Stimulated activated CD4-positive, alpha-beta T cell treated with anti-CD3 and anti-CD28 coated beads, TNF-alpha, amount 100 ng/mL, for 48 hours (primary cell): Measurements from ENCODE around the gene RFX2.

Experiments
- DNase-seq, 3 donors: peaks; one replicate each; pipeline ENCODE4 v3.0.0-alpha.2; 2020; ENCODE audit warnings: low read depth in 3 of 3

RFX2 gene

DNA sequence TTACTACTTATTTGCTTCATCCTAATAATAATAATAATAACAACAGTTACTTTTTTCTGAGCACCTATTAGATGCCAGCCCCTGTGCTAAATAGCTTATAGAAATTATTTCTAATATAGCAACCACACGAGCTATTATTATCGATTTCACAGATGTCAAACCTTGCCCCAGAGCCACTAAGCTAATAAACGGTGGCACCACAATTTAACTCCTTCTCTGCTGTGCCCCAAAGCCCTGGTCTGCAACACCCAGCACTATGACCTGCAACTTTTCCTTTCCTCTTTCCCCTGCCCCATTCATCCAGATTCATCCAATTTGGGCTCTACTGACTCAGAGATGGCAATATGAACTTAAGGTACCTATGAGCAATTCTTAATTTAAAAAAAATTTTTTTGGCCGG lies 6.4 kb downstream of the RFX2 start:
- no peak for DNase-seq

DNA sequence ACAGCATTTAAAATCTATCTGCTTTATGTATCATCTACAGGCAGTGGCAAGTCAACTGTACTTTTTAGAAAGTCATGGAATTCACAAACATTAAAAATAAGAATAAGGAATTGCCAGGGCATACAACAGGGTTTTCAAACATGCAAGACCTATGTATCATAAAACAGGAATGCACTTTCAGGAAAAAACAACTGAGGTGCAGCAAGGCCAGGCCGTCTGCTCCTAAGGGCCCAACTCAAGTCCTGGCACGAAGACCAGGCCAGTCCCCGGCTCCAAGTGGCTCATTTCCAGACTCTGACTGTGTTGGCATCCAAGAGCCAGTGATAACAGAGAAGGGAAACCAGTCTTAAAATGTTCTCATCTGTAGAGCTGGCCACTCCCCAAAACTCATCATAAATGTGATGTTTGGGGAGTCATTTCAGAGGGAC lies 7.1 kb downstream of the RFX2 start:
- DNase-seq, result no peak

DNA sequence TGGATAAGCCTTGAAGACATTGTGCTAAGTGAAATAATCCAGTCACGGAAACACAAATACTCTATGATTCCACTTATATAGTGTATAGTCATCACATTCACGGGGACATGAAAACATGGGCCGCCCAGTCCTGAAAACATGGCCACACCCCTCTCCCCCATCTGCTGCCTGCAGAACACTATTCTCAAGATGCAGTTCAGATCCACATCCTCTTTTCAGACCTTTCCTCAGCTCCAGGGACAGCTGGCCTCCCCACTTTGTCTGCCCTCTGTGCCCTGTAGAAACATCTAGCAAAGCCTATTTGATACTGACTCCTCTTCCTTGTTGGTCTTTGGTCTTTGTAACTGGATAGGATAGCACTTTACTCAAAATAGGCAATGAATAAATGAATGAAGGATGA lies 8.3 kb downstream of the RFX2 start:
- no peak for DNase-seq

DNA sequence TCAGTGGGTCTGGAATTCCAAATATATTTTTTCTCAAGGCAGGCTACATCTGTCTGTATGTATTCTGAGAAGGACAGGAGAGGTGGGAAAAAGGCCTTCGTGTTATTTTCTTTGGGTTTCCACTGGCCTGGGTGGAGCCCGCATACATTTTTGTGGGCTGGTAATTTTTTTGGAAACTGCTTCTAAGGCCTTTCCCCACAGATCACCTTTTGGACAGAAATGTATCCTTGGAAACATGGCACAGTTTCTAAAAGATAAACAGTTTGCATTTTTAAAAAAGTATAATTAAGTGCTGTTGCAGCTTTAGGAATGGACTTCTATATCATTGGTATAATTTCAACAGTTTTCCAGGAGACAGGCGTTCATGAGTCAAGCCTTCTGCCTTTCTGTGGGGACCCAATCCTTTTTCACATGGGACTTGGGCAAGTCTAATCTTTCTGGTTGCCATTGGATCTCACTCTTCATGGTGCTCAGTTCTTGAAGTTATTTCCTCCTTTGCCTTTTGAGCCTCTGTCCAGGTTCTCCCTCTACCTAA lies 8.9 kb downstream of the RFX2 start:
- DNase-seq, result no peak

DNA sequence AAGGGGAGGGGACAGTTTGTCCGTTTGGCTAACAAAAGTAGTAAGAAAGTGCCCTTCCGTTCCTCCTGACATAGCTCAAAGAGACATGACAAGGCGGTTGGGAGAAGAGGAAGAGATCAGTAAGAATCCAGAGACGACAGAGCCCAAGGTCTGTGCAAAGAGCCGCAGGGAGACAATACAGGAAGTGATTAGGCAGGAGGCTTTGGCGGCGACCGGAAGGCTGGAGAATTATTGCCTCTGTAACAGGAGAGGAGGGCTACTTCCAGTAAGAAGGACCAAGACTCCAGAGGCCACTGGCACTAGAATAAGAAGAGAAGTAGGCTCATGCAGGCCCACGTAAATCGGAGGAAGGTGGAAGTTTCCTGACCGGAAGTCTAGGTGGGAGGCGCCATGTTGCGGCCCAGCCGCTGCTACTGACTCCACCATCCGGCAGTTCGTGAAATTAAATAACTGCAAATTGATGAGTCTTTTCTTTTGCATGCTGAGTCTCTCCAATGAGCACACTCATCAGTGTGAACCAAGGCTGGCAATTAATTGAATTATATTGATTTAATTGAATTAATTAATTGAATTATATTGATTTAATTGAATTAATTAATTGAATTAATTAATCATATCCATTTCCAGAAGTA lies 9.9 kb downstream of the RFX2 start:
- DNase-seq, result peak in 1 of 3 donors; percentile 28

DNA sequence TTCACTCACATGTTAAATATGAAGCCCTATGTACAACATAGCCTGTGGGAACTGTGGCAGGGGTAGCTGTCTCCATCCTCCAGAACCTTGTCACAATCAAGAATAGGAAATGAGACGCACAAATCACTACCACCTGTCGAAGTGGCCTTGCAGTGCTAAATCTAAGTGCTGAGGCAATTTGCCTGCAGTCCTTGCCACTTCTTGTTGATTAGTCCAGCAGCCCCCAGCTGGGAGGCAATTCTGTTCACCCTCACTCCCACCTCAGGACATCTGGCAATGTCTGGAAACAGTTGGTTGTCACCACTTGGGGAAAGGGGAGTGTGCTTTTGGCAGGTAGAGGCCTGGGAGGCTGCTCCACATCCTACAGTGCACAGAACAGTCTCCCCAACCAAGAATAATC lies 10.7 kb downstream of the RFX2 start:
- no peak for DNase-seq

DNA sequence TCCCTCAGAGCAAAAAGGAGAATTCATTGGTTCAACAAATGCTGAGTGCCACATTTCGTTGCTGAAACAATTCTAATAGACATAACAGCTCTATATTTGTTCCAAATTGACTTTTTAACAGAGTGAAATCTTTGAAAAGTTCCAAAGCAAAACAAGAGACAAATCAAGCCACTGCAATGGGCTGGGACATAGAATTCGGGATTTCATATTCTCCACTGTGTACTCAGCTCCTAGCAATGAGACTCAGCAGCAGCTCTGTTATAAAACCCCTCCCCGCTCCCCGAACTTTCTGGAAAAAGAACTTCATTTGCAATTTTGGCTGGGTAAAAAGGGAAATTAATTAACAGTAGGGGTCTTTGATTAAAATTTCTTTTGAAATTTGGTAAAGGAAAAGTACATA lies 11.3 kb downstream of the RFX2 start:
- DNase-seq, result no peak

DNA sequence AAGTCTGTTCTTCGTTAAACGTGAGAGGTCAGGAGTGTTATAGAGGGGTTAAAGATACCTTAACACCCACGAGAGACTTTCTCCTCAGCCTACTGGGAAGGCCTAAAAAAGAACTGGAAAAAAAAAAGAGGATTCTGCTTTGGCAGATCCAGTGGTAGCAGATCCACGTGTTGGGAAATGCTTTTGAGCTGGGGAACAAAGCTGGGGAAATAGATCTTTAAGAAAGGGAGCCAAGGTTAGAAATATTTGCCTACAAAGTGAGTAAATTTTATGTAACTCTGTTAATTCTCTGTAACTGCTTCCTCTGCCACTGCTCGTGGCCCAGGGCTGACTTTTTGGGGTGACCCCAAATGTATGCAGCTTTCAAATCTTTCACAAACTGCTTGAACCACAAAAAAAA lies 11.7 kb downstream of the RFX2 start:
- no peak for DNase-seq

DNA sequence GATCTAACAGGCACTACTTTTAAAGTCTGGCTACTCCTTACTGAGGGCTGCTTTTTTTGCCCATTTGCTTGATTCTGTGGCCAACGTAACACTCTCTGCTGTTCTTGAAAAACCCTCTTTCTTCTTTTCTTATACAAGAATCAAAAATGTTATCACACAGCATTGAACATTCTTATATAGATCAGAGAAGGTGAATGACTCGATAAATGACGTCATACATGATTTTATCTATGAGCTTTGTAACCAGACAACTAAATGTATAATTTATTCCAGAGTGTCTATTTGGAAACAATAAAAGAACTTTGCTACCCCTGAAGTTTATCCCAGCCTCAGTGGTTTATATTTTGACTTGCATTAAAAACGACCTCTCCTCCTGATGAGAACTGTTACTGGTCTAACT lies 12.4 kb downstream of the RFX2 start:
- DNase-seq, result no peak

DNA sequence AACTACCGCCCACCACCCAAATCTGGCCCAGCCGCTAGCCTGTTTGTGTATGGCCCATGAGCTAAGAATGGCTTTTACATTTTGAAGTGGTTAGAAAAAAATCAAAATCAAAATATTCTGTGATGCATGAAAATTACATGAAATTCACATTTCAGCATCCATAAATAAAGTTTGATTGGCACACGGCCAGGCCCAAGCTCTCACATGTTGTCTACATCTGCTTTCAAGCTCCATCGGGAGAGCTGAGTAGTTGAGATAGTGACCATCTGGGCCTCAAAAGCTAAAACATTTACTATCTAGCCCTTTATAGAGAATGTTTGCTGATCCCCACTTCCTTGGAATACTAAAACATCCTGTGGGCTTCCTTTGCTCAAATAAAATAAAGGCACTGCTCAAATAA lies 14.5 kb downstream of the RFX2 start:
- no peak for DNase-seq

DNA sequence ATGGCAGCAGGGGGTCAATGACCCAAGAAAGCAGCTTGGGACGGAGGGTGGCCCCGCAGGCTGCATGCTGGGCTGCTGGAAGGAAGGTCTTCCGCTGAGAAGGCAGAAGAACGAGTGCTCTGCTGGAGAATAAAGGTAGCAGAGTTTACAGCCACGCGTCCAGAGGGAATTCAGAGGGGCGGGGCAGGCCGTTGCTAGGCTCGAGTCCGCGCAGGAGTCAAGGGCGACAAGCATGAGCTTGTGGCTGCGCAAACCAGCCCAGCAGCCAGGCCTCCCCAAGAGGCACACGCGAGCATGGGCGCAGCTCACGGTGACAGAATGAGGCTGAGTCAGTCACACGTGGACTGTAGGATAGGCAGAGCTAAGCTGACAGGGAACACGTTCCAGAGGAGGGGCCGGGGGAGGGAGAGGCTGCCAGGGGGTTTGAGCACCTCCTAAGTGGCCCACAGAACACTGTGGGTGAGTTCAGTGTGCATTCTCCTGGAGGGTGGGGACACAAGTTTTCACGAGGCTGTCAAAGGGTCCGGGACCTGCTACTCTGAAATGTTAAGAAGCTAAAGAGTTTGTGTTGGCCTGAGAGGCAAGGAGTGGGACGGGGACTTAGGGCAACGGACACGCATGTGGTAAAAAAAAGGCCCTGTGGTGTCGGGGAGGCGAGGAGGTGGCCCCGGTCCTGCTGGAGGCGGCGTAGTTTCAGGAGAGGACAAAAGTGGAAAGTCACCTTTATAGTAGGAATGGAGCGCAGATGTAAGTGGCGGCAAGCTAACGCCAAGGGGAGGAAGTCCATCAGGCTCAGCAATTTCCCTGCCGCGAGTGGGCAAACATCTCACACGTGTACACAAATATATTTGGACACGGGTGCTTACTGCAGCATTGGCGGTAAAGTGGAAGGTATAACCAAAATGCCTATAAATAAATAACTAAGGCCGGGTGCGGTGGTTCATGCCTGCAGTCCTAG lies 17.7 kb downstream of the RFX2 start:
- no peak for DNase-seq

DNA sequence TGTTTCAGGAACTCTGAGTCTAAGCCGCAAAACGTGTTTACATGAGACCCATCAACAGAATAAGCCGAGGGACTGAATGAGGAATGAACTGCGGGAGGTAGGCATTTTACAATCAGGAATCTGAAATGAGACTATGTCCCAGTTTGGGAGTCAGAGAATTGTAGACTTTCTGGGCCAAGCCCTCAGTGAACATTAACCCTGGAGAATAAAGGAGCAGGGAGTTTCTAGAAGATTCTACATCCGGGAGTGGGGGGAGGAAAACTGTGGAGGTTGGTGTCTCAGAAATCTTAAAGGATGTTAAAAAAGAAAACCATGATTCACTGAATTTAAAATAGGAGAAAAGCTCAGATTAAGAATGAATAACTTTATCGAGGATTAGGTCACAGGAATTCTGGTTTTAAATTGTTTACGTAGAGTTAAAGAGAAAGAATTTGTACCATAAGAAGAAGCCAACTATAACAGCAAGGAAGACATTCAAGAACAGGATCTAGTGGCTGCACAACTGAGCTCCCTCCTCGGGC lies 18.5 kb downstream of the RFX2 start:
- no peak for DNase-seq

DNA sequence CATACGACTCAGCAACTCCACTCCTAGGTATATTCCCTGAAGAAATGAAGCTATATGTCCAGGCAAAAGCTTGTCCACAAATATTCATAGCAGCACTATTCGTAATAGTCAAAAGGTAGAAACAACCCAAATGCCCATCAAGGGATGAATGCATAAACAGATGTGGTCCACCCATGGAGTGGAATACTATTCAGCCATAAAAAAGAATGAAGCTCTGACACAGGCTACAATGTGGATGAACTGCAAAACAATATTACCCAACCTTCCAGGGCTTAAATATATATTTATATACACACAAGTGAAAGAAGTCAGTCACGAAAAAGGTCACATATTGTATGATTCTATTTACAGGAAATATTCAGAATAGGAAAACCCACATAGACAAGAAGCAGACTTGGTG lies 19.7 kb downstream of the RFX2 start:
- DNase-seq, result no peak

DNA sequence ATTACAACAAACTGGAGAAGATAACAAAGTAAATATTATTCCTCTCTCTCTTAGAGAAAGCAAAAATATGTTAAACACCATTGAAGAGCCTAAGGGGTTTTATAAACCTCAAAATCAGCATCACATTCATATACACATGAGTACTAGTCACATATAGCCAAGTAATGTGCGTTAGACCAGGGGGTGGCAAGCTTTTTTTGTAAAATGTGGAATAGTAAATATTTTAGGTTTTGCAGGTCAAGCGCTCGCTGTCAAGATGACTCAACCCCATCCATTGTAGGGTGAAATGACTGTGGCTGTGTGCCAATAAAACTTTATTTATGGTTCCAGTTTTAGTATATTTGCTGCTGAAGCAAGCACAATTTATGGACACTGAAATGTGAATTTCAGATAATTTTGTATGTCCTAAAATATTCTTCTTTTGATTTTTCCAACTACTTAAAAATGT lies 21.7 kb downstream of the RFX2 start:
- DNase-seq, result no peak

DNA sequence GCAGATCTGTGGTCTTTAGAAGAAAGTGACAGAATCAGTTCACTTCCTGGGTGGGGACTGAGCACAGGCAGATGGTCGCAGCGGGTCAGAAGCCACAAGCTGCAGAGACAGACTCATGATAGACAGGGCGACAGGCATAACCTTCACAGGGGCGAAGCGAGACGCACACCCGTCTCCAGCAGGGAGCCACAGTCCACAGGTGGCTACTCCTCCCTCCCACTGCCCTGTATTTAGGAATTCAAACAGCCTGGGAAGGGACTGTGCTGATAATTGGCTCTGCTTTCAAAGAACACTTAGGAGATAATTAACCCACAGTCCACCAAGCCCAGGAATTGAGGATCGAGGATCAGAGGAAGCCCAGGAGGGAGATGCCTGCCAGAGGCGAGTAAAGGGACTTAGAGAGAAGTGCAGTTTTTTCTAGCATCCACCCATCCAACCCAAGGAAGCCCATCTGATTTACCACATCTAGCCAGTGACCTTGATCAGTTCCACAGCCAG lies 23.2 kb downstream of the RFX2 start:
- DNase-seq, result no peak

DNA sequence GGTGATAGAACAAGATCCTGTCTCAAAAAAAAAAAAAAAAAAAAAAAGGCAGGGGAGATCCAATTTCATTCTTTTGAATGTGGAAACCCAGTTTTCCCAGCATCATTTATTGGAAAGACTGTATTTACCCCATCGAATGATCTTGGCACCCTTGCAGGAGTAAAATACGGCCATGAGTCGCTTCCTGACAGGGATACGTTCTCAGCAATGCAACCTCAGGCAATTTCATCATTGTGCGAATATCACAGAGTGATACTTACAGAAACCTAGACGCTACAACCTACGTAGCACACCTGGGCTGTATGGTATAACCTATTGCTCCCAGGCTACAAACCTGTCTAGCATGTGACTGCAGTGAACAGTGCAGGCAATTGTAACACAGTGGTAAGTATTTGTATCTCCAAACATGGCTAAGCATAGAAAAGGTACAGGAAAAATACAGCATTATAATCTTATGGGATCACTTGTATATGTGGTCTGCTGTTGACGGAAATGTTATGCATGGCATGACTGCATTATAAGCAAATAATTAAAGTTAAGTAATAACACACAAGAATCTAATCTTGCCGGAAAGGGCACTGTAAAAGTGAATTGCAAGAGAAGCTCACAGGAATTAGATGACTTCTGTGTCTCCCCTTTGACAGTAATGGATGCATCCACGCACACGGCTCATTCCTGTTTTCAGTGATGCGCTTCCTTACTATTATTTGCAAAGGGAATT lies 24.1 kb downstream of the RFX2 start:
- DNase-seq, result no peak

DNA sequence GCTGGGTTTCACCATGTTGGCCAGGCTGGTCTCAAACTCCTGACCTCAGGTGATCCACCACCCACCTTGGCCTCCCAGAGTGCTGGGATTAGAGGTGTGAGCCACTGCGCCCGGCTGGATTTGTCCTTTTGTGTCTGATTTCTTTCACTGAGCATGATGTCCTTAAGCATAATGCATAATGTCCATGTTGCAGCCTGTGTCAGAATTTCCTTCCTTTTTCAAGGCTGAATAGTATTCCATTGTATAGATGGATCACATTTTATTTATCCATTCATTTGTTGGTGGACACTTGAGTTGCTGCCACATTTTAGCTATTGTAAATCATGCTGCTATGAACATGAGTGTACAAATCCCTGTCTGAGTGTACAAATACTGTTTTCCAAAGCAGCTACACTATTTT lies 25.5 kb downstream of the RFX2 start:
- DNase-seq, result no peak

DNA sequence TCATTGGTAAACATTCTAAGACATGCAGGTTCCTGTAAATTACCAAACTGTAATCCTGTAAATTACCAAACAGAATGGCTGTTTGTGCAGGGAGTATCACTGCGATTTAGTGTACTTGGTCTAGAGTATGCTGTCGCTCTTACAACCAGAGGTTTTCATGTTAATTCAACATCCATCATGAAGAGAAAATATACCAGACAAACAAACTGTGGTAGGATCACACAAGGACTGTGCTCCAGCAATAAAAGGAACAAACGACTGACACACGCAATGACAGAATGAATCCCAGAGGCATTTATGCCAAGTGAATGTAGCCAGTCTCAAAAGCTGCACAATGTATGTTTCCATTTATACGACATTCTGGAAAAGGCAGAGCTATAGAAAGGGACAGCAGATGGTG lies 31.2 kb downstream of the RFX2 start:
- DNase-seq, result no peak

DNA sequence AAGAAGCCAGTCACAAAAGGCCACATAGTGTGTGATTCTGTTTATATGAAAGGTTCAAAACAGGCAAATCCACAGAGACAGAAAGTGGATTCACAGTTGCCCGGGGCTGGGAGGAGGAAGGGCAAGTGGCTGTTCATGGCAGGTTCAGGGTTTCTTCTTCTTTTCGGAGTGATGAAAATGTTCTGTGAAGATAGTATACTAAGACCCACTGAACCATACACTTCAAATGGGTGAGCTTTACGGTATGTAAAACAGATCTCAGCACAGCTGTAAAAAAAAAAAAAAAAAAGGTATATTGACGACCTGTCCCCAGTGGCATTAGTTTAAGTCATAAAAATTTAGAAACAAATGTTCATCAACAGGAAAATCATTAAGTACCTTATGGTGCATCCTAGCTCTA lies 32.2 kb downstream of the RFX2 start:
- DNase-seq, result no peak

DNA sequence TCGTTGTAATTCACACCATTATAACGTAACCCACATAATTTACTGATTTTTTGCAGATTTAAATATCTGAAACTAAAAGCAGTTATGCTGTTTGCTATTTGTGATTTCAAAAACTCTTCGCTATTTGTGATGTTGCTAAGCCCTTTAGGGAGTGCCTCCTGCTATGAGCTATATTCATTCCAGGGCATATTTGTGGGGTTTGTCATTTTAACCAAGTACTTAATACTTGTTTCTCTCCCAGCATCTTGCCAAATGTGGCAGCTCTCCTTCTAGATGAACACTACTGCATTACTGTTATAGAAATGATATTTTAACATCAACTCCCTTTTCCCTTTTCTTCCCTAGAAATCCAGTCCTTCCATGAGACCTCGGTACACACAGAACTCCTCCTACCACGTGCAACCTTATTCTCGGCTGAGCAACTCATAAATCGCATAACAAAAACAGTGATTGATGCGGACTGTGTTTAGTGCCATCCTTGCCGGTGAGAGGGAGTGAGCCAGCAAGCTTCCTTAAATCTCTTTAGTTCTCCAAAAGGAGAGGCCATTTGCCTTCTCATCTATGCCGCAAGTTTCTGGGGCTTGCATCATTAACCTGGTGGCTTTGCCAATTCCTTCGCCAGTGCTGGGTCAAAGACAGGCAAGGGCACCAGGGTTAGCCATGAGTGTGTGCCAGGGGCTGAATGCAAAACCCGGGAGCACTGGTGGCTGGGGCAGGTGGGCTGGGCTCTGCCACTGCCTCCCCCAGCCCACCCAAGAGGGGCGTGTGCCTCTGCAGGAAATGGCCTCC lies 33.4 kb downstream of the RFX2 start:
- no peak for DNase-seq

DNA sequence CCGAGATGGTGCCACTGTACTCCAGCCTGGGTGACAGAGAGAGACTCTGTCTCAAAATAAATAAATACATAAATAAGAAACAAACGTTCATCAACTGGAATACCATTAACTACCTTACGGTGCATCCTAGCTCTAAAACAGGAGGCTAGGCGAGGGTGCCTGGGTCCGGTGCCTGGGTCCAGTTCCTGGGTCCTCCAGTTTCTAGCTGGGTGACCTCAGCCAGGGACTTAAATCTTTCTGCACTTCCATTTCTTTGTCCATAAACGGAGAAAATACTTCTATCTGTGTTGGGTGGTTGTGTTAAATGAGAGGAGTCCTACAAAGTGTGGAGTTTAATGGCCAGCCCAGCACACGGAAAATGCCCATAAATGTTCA lies 34.0 kb downstream of the RFX2 start:
- DNase-seq, result no peak
